ENCODE results near the gene TLNRD1.

The TLNRD1 gene

DNA sequence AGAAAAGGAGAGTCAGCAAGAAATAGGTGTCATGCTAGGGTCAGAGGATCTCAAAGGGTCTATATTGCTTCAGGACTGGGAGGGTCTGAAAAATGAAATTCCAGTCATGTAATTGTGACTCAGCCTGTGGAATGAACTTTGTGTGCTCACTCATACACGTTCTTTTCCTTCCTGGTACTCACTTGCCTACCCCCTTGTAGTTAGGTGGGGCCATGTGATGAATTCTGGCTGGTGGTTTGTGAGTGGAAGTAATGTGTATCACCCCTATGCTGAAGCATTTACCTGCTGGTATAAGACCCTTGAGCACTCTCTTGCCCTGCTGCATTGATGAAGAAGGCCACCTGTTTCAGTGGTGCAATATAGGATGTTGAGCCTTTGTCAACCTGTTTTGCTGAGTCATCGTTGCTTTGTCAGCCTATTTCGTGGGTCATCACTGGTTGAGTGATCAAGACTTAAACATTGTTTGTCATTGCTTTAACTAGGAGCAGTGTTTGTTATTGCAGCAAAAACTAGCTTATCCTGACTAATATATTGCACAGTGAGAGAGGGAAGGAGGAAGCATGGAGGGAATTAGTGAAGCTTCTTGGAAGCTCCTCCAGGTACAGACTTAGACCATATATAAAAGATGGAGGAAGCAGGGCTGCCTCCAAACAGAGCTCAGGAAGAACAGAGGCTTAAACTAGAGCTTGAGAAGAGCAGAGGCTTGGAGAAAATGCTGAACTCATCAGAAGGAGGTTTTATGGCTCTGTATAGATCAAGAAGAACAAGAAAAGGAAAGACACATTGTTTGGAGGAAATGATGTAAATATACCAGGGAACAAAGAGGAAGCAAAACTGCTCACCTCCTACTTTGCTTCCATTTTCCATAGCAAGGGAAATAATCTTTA, 28.9 kb downstream of the TLNRD1 start:
- no peak for FAIRE-seq

DNA sequence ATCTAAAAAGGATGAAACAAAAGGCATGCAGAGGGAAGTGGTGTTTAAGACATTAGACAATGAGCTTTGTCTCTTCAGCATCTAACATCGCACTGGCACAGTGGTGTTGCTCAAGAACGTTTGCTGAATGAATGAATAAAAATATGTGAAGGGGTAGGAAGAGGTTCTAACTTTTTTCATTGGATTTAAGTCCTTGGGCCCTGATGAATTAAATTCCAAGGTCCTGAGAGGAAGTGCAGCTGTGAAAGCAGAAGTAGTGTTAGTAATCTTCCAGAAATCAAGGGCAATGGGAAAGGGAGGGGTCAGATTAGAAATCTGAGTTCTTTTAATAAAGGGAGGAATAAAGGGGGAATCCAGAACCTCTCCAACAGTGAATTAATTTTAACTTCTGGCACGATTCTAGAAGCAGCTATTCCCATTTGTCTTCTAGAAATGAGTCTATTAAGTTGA, 29.6 kb downstream of the TLNRD1 start:
- no peak for FAIRE-seq

GRCh38 chr15:81031203-81031602, 30.5 kb downstream of the TLNRD1 start:
- no peak for FAIRE-seq

- FAIRE-seq, result no peak
Measured at GRCh38 chr15:81032355-81032754, 31.6 kb downstream of the TLNRD1 start.

GRCh38 chr15:81032818-81033217, 32.1 kb downstream of the TLNRD1 start:
- no peak for FAIRE-seq

DNA sequence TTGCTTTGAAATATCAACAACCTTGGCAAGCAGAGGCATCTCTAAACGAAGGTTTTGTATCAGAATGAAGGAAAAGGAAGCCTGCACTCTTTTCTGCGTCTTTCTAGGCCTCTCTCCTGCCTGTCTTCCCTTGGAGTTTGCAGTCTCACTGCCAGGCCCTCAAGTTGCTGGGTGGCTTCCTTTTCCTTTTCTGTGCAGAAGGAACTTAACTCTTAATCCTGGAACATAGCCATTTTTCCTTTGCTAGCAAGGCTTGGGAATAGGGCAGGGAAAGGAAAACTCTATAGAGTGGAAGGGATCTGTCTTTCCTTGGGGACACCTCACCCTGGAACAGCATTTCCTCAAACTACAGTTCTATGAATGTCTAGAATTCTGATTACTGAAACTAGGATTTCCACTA, 32.8 kb downstream of the TLNRD1 start:
- no peak for FAIRE-seq

DNA sequence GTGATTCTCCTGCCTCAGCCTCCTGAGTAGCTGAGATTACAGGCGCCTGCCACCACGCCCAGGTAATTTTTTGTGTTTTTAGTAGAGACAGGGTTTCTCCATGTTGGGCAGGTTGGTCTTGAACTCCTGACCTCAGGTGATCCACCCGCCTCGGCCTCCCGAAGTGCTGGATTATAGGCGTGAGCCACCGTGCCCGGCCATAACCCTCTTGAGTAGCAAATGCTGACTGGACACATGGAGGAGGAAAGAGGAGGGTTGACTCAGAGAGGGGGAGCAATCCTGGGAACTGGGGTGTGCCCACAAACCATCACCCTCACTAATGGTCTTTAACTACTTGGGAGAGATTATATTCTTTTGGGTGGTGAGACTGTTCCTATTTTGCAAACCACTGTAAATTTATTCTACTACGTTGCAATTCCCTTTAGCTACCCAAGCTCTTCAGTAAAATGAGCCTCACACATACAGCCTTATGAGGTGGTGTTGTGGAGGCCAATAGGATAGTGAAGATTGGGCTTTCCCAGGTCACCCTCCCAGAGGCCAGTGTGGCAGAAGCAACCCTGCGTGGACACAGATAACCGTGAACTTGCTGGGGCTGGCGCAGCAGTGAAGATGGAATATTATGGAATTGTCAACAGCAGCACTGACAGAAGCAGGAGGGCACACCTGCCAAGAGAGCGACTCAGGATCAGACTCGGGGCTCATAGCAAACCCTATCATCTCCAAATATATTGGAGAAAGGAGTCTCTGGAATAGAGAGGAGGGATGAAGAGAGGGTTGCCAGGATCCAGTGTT, 37.4 kb downstream of the TLNRD1 start:
- no peak for FAIRE-seq

DNA sequence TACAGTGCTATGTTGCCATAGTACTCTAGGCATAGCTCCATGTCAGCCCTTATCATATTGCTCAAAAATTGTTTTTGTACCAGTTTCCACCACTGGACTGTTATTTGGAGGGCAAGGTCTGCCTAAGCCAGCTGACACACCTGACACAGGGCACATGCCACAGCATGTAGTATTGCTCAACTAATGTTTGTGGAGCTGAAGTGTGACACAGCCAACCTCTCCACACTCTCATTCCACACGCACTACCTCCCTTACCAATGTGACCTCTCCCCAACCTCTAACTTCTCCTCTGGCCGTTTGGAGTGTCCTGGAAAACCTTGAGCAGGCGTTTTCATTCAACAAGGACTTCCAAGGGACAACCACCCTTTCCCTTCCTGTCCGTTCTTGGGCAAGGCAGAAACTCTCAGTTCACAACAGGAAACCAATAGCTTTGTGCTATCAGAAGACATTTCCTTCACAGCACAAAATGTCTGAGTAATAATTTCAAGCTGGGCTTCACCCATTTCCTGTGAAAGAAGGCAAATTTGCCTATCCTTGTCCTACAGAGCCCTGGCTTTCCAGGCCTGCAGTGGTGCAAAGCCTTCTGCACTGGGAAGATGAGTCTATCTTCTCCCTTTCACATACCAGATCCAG, 38.4 kb downstream of the TLNRD1 start:
- FAIRE-seq, result no peak

- FAIRE-seq, result no peak
Measured at GRCh38 chr15:81040757-81041156, 40.0 kb downstream of the TLNRD1 start.

DNA sequence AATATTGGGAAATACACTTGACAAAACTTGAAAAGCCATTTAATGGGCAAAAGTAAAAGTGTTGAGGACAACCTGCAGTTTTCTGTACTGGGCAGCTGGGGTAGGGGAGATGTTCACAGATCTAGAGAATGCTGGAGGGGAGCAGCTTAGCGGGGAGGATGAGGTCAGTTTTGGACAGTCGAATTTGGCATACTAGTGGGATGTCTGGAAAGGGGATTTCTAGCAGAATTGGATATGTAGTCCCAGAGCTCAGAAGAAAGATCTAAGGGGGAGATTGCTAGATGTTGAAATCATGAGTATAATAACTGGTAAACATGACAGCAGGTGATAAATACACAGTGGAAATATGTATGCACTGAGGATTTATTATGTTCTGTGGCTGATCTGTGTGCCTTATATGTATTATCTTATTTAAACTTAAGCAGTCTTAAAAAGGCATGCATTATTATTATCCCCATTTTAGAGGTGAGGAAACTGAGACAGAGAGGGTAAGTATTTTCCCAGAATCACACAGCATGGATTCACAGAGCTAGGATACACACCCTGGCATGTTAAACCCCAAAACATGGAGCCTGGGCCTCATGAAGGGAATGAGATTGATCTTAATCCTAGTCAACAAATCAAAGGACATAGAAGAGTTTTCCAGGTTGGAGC, 42.7 kb downstream of the TLNRD1 start:
- FAIRE-seq, result no peak

GRCh38 chr15:81043935-81044575, 43.3 kb downstream of the TLNRD1 start:
- no peak for FAIRE-seq

DNA sequence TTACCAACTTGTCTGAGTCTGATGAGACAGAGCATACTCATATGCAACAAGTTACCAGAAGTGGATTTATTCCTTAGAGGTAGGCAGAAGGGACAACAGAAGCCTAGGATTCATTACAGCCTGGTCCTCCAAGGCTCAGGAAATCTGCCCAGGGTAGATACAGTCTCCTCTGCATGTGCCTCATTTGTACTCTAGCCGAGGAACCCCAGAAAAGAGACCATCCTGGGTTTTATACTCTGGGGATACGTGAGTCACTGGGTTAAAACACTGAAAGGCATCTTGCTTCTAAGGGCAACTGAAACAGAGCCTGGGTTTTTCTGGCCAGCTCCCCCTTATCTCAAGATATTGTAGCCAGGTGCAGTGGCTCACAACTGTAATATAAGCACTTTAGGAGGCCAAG, 45.6 kb downstream of the TLNRD1 start:
- no peak for FAIRE-seq

DNA sequence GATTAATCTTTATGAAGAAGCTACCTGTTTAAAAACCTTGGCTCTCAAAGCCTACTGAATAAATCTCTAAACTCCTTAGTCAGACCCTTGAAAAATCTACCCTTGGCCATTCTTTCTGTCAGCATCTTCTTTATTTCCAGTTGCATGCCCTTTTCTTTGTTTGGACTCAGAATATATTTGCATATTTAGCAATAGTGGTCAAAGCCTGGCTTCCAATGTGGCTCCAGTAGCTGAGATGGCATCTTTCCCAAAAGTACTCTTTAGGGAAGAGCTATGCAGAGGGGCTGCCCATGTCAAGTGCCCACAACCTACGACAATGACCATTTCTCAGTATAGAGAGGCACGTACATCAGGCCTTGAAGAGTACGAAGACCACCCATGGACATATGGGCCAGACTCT, 47.2 kb downstream of the TLNRD1 start:
- no peak for FAIRE-seq

DNA sequence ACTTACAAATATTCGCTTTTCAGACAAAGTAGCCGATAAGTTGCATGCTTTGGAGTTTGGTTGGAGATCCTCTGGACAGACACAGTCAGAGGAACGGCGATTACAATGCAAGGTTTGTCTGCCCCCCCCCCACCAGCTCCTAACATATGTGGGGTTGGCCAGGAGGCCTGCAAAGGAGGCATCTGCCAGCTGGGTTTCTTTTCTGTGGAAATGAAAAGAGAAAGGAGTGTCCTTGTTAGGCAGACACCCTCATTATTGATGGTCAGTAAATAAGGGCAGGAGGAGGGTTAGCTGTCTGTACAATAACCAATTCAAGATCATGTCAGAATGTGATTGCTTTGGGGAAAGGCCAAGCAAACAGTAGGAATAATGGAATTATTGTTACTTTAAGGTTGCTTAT, 49.1 kb downstream of the TLNRD1 start:
- FAIRE-seq, result no peak

DNA sequence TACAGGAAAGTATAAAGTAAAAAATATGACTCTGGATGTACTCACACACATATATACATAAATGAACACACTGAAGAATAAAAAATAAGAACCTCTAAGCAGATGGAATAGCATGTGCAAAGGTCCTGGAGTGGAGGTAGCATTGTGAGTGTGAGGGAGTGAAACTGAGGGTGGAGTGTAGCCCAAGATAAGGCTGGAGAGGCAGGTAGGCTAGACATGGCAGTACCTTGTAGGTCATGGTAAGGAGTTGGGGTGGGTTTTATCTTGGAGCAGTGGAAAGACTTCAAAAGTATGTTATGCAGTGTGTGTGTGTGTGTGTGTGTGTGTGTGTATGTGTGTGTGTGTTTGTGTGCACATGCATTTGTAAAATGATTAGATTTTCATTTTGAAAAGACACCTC, 49.5 kb downstream of the TLNRD1 start:
- FAIRE-seq, result no peak

DNA sequence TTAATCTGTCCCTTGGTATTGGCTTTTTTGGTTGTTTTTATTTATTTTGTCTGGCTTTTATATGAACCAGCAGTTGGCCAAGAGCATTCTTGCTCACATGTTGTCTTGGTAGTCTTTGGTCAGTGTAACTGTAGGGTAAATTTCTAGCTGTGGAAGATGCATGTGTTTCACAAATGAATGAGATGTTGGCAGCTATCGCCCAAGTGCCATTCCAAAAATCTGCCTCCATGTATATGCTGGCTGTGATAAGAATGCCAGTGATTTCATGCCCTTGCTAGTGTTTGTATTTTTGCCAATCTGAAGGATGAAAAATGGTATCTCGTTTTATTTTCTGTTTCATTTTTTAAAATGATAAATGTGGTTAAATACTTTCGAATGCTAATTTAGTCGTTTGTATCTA, 50.1 kb downstream of the TLNRD1 start:
- FAIRE-seq, result no peak

DNA sequence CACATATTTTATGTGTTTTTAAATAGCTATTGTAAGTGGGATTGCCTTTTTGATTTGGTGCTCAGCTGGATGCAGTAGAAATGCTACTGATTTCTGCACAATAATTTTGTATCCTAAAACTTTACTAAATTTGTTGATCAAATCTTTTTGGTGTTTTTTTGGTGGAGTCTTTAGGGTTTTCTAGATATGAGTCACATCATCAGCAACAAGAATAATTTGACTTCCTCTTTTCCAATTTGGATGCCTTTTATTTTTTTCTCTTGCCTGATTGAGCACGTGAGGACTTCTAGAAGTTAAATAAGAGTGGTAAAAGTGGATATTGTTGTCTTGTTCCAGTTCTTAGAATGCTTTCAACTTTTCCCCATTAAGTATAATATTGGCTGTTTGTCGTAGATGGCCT, 51.3 kb downstream of the TLNRD1 start:
- FAIRE-seq, result no peak

DNA sequence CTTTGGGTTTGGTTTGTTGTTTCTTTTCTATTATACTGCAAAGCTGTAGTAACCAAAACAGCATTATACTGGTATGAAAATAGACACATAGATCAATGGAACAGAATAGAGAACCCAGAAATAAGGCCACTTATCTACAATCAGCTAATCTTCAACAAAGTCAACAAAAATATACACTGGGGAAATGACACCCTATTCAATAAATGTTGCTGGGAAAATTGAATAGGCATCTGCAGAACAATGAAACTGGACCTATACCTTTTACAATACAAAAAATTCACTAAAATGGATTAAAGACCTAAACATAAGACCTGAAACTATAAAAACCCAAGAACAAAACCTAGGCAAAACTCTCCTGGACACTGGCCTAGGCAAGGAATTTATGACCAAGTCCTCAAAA, 52.9 kb downstream of the TLNRD1 start:
- no peak for FAIRE-seq

- FAIRE-seq, result no peak
Measured at GRCh38 chr15:81054236-81054635, 53.5 kb downstream of the TLNRD1 start.

Measured in A204.1 (cell line).